ENCODE measurements around the gene NFIX.
"Not testable (repeated sequence)": the region's sequence is repeated elsewhere in the genome, so short reads cannot be mapped to it uniquely, and the experiment has no call there.

Gene NFIX

DNA sequence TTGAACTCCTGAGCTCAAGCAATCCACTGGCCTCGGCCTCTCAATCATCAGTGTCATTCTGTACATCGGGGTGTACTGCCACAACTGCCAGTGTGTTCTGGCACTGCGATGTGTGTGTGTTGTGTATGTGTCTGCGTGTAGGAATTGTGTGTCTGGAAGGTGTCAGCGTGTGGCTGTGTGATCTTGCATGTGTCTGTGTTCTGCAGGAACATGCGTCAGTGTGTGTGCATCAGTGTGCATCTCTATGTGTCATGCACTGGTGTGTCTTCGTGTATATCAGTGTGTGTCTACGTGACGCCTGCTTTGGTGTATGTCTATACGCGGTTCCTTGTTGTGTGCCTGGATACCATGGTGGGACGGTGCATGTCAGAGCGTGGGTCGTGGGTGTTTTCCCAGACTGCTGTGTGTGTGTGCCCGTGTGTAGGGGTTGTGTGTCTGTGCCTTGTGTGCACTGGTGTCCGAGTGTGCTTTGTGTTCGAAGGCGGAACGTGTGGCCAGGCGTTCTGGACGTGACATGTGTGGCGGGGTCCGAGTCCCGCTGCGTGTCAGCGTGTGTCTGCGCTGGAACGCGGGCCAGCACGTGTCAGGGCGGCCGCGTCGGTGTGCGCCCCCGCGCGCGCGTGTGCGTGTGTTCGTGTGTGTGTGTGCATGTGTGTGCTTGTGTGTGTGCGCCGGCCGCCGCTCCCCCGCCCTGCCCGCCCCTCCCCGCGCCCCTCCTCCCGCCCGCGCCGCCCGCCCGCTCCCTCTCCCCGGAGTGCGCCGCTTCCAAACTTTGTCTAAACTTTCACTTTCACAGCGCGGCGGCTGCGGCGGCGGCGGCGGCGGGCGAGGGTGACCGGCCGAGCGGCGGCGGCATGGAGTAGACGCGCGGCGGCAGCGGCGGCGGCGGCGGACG lies at the start of gene NFIX:
NFIX (plus strand) TSS at position 775 of the 895 bp plus-strand sequence. CDS start 363 bp downstream, outside the sequence.
- peak; percentile 34 for DNase-seq (ENCODE audit: low read depth, low spot score)

DNA sequence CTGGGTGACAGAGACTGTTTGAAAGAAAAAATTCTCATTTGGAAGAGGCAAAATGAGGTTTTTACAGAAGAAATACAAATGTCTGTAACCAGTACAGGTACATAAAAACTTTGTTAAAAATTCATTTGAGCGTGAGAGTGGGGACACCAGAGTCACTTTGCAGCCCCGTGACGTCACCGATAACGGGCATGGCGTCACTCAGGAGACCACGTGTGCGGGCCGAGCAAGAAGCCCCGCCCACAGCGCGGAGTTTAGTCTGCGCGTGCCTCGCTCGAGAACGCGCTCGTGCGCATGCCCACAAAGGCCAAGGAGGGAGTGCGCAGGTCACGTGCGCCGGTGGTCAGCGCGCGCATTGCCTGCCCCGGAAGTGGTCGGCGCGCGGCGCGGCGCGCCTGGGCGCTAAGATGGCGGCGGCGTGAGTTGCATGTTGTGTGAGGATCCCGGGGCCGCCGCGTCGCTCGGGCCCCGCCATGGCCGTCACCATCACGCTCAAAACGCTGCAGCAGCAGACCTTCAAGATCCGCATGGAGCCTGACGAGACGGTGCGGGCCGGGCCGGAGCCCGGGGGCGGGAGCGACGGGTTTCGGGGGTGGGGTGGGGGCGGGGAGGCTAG lies 49.7 kb upstream of the NFIX start, which contains the start of gene RAD23A:
RAD23A (plus strand) TSS at position 384 of the 613 bp plus-strand sequence; CDS start at position 471, 87 bp downstream.
- DNase-seq (ENCODE audit: low read depth, low spot score) = peak; percentile 93

DNA sequence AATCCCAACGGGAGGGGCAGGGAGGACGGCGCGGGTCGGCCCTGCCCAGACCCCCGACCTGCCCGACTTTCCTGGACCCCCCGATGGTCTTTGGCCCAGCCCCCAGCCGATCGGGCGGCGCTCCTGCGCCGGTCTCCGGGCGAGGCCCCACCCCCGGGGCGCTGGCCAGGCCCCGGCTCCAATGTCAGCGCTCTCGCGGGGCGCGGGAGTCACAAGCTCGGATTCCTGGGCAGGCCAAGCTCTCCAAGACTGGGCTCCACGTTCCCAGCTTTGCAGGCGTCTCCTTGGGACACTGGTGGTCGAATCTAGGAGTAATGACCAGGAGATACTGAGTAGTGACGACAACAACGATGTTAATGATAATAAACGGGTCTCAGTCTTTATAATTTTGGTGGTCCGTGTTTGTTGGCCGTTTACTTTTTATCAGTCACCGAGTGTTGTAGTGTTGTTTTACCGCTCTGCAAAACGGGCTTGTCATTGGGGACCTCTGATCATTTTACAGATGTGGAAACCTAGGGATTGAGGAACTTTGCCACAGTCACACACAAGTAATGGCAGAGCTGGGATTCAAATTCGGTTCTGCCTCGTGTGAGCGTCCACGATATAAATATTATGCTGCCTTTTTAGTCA lies 49.1 kb upstream of the NFIX start:
- DNase-seq (ENCODE audit: low read depth, low spot score) = no peak

DNA sequence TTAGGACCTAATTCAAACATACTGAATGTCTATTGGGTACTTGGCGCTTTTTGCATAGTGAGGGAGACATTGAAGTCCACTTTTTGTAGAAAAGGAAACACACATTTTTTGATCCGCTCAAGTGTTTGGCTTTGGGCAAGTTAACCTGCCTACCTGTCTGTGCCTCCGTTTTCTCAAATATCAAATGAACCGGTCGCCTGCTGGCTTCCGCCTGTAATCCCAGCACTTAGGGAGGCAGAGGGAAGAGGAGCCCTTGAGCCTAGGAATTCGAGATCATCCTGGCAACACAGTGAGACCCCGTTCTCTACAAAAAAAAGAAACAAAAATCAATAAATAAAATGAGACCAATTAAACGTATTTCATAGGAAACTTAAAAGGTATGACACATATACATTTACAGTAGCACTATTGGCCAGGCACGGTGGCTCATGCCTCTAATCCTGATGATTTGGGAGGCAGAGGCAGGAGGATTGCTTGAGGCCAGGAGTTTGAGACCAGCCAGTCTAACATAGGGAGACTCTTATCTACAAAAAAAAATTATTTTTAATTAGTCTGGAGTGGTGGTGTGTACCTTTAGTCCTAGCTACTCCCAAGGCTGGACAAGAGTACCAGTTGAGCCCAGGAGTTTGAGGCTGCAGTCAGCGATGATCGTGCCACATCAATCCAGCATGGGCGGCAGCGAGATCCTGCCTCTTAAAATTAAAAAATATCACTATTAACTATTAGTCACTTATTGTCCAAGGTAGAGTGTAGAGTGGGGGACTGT lies 48.4 kb upstream of the NFIX start:
- no peak for DNase-seq (ENCODE audit: low read depth, low spot score)

DNA sequence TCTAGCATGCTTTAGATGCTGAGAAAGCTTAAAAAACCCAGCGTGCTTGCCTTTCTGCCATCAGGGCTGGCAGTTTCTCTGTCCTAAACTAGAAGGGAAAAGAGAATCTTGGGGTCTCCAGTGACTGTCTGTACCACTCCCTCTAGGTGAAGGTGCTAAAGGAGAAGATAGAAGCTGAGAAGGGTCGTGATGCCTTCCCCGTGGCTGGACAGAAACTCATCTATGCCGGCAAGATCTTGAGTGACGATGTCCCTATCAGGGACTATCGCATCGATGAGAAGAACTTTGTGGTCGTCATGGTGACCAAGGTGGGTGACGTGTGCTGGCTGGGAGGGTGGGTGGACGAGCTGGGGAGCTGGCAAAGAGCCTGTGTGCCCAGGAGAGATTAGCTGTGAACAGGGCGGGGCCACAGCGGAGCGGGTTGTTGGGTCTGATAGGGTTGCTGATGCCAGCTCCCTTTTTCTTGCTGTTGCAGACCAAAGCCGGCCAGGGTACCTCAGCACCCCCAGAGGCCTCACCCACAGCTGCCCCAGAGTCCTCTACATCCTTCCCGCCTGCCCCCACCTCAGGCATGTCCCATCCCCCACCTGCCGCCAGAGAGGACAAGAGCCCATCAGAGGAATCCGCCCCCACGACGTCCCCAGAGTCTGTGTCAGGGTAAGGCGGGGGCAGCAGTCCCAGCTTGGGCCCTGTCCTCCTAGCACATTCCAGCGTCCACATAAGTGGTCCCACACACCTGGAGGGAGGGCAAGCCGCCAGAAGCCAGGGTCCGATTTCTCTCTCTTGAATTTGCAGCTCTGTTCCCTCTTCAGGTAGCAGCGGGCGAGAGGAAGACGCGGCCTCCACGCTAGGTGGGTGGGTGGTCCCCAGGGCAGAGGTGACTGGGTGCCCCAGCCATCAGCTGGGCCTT lies 47.3 kb upstream of the NFIX start:
- no peak for DNase-seq (ENCODE audit: low read depth, low spot score)

DNA sequence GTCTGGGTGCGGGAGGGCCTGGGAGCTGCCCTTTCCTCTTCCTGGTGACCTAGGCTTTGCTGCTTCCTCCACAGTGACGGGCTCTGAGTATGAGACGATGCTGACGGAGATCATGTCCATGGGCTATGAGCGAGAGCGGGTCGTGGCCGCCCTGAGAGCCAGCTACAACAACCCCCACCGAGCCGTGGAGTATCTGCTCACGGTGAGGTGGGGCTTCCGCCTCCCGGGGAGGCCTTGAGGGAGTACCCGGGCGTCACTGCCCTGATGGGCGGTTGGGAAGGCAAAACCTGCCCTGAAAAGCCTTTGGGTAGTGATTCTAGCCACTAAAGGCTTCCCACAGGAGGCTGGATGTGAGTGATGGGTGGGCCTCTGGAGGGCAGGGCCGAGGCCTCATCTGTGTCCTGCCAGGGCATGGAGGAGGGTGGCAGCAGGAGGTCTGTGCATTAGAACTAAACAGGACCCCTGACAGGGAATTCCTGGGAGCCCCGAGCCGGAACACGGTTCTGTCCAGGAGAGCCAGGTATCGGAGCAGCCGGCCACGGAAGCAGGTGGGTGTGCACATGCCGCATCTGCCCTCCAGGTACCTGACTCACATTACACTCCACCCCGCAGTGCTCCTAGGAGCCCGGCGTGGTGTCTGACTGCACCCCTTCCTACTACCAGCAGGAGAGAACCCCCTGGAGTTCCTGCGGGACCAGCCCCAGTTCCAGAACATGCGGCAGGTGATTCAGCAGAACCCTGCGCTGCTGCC lies 46.5 kb upstream of the NFIX start:
- no peak for DNase-seq (ENCODE audit: low read depth, low spot score)

DNA sequence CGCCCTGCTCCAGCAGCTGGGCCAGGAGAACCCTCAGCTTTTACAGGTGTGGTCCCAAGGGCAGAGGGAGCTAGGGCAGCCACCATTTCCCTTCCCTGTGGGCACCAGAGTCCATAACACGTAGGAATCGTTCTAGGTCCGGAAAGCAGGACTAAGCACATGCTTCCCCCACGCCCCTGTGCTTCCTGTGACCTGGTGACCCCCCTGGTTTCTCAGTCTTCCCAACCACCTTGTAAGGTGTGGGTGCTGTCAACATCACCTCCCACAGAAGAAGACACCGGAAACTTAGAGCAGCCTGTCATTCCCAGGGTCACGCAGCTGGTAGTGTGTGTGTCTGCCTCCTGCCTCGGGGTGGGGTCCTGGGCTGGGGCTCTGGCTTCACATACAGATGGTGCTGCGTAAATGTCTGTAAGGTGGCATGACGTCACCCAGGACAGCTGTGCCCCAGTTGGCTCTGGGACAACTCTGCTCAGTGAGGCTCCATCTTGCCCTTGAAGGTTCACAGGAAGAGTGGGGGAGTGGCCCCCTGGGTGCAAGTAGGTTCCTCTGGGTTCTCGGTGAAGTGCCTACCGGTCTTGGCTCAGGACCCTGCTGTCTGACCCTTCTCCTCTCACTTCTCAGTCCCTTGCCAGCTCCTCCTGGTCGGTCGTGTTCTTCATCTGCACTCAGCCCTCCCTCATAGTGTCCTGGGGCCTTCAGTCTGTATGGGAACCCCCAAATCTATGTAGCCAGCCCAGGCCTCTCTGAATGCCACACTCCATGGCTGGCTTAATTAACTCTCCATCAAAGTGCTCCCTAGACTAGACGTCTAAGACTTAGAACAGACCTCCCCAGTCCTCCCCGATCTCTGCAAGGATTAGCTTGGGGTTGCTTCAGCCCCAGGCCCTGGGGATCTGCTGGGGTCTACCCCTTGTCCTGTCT lies 45.7 kb upstream of the NFIX start:
- no peak for DNase-seq (ENCODE audit: low read depth, low spot score)

DNA sequence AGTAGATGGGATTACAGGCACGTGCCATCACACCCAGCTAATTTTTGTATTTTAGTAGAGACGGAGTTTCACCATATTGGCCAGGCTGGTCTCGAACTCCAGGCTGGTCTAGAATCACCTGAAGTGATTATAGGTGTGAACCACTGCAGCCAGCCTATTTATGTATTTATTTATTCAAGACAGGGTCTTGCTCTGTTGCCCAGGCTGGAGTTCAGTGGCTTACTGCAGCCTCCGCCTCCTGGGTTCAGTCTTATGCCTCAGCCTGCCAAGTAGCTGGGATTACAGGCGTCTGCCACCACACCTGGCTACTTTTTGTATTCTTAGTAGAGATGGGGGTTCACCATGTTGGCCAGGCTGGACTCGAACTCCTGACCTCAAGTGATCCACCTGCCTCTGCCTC lies 43.2 kb upstream of the NFIX start:
- not testable (repeated sequence) for DNase-seq (ENCODE audit: low read depth, low spot score)

DNA sequence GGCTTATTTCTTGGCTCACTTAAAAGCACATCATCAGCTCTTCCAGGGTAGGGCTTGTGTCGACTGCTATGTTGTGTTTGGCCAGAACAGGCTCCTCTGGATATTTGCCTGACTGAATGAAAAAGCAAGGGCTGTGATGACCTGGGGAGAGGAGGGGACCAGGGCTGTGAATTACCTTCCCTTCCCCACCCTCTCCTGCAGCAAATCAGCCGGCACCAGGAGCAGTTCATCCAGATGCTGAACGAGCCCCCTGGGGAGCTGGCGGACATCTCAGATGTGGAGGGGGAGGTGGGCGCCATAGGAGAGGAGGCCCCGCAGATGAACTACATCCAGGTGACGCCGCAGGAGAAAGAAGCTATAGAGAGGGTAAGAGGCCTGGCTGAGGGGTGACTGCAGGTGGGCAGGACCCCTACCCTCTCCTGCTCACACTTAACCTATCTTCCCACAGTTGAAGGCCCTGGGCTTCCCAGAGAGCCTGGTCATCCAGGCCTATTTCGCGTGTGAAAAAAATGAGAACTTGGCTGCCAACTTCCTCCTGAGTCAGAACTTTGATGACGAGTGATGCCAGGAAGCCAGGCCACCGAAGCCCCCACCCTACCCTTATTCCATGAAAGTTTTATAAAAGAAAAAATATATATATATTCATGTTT lies 42.7 kb upstream of the NFIX start:
- DNase-seq (ENCODE audit: low read depth, low spot score) = no peak

DNA sequence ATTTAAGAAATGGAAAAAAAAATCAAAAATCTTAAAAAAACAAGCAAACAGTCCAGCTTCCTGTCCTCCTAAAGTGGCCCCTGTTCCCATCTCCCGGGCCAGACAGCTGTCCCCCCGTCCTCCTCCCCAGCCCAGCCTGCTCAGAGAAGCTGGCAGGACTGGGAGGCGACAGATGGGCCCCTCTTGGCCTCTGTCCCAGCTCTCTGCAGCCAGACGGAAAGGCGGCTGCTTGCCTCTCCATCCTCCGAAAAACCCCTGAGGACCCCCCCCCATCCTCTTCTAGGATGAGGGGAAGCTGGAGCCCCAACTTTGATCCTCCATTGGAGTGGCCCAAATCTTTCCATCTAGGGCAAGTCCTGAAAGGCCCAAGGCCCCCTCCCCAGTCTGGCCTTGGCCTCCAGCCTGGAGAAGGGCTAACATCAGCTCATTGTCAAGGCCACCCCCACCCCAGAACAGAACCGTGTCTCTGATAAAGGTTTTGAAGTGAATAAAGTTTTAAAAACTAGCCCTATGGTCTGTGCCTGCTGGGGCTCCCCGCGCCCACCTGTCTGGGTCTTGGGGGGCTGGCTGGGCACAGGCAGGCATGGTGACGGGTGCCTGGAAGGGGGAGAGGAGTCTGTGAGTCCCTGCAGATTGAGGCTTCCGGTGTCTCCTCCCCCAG lies 42.0 kb upstream of the NFIX start:
- DNase-seq (ENCODE audit: low read depth, low spot score) = no peak

DNA sequence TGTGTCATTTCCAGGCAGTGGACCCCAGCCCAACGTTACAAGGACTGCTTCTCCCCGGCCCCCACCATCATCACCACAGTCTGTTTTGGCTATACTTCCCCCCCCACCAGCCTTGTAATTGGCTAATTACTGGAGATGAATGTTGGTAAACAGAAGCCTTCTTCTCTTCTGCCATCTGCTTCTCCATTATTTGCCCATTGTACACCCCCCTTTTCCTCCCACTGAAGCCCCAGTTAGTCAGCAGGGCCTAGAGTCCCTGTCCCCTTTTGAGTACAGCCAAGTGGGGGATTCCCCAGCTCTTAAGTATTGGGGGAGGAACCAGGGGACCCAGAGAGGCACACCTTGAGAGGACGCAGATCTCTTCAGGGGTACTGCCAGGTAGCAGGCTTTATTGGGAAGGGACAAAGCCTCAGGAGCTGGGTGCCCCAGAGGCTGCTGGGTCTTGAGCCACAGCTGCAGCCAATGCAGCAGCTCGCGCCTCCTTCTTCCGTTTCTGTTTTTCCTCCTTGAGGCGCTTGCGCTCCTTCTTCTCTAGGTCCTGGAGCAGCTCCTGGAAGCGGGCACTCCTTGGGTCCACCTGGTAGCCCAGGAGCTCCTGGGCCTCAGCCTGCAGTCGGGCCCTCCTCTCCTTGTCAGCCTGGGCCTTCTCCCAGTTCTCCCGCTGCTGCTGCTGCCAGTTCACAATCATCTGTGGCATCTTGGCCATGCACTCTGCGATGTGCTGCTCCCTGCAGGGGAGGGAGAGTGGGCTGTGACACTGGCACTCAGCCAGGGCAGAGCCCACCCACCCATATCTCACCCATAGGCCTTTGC lies 41.3 kb upstream of the NFIX start:
- DNase-seq (ENCODE audit: low read depth, low spot score) = no peak

DNA sequence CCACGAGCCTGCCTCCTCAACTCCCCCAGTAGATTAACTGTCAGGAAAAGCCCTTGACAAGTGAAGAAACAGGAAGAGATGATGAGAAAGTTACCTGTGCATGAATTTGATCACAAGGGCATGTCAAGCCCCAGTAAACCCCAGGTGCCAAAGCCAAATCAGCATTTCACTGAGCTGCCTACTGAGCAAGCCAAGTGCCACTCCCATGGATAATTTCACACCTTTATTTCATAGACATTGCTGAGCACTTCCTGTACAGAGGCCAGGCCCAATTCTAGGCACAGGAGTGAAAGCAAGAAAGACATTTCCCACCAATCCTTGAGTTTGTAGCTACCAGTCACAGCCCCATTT lies 40.7 kb upstream of the NFIX start:
- no peak for DNase-seq (ENCODE audit: low read depth, low spot score)

DNA sequence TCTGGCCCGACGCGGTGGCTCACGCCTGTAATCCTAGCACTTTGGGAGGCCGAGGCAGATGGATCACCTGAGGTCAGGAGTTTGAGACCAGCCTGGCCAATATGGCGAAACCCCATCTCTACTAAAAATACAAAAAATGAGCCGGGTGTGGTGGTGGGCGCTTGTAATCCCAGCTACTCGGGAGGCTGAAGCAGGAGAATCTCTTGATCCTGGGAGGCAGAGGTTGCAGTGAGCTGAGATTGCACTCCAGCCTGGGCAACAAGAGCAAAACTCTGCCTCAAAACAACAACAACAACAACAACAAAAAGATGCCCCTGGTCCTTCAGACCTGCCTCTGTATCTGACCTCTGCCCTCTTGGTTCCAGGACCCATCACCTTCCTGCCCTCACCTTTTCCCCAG lies 39.7 kb upstream of the NFIX start:
- not testable (repeated sequence) for DNase-seq (ENCODE audit: low read depth, low spot score)

DNA sequence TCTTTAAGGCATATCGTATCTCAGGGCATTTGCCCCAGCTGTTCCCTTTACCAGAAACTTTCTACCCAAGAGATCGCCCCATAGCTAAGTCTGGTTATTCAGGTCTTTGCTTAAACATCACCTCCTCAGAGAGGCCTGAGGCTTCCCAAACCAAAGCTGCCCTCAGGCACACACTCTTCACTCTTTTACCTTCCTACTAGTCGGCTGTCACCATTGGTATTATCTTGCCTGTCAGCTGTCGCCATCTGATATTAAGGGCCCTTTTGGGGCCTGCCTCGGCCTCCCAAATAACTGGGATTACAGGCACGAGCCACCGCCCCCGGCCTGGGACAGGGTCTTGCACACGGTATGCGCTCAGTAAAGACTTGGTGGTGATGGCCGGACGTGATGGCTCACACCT lies 39.3 kb upstream of the NFIX start:
- no peak for DNase-seq (ENCODE audit: low read depth, low spot score)

DNA sequence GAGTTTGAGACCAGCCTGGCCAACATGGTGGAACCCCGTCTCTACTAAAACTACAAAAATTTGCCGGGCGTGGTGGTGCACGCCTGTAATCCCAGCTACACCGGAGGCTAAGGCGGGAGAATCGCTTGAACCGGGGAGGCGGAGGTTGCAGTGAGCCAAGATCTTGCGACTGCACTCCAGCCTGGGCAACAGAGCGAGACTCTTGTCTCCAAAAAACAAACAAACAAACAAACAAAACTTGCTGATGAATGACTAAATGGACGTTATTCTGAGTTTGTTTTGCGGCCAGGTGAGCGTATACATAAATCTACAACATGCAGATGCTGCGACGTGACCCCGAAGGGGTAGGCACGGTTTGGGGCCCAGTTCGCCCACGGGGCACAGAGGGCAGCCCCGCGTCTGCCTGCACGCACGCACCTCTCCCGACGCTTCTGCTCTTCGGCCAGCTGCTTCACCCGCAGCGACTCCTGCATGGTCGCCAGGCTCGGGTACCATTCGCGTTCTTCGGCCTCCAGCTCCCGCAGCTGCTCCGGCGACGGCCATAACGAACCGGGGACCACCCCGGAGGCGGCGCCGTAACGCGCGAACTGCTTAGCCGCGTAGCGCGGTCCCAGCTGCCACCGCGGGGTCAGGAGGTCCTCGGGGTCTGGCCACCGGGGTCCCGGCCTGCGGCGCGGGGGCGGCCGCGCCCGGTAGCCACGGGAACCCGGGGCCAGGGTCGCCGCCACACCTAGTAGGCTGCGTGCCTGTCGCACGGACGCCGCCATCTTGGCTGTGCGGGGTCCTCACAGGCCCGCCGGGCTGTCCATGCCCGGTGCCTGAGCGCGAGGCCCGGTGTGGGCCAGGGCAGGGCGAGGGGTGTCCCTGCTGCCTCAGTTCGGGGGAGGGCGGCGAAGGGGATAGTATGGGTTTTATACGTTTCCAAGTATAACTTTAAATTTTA lies 38.6 kb upstream of the NFIX start, which contains the start of gene GADD45GIP1:
GADD45GIP1 (minus strand) TSS at position 778 of the 943 bp plus-strand sequence; CDS start at position 767, 11 bp downstream.
- DNase-seq (ENCODE audit: low read depth, low spot score) = peak; percentile 64
